Measurements from ENCODE around the gene AGPAT4.

GRCh38 chr6:161127071-161127740 is 146.7 kb downstream of the AGPAT4 start:
- TF ChIP-seq, protein P1, sequence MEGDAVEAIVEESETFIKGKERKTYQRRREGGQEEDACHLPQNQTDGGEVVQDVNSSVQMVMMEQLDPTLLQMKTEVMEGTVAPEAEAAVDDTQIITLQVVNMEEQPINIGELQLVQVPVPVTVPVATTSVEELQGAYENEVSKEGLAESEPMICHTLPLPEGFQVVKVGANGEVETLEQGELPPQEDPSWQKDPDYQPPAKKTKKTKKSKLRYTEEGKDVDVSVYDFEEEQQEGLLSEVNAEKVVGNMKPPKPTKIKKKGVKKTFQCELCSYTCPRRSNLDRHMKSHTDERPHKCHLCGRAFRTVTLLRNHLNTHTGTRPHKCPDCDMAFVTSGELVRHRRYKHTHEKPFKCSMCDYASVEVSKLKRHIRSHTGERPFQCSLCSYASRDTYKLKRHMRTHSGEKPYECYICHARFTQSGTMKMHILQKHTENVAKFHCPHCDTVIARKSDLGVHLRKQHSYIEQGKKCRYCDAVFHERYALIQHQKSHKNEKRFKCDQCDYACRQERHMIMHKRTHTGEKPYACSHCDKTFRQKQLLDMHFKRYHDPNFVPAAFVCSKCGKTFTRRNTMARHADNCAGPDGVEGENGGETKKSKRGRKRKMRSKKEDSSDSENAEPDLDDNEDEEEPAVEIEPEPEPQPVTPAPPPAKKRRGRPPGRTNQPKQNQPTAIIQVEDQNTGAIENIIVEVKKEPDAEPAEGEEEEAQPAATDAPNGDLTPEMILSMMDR (IDR thresholded peaks at IDR 0.05; ENCODE audit: low read length), result no peak
- no peak for TF ChIP-seq EZH2 (IDR thresholded peaks at IDR 0.05; ENCODE audit: borderline replicate concordance, low read length)

All from OCI-LY1 (cell line).